ELR (cell line): Measurements from ENCODE around the gene GJD4.

ENCODE experiments used
- DNase-seq: peaks from one replicate; pipeline ENCODE4 v3.0.0-alpha.2; 2015; ENCODE audit warnings: low read depth

GJD4 gene, protein sequence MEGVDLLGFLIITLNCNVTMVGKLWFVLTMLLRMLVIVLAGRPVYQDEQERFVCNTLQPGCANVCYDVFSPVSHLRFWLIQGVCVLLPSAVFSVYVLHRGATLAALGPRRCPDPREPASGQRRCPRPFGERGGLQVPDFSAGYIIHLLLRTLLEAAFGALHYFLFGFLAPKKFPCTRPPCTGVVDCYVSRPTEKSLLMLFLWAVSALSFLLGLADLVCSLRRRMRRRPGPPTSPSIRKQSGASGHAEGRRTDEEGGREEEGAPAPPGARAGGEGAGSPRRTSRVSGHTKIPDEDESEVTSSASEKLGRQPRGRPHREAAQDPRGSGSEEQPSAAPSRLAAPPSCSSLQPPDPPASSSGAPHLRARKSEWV

GRCh38 chr10:35605191-35605590 is at the start of gene GJD4:
Gene GJD4, plus strand, starts transcription at chr10:35605341. Its CDS starts 227 bp downstream, at chr10:35605568.
- no peak for DNase-seq

GRCh38 chr10:35555962-35556930 is 48.9 kb upstream of the GJD4 start:
- no peak for DNase-seq

GRCh38 chr10:35558276-35558675 is 46.9 kb upstream of the GJD4 start:
- no peak for DNase-seq

DNA sequence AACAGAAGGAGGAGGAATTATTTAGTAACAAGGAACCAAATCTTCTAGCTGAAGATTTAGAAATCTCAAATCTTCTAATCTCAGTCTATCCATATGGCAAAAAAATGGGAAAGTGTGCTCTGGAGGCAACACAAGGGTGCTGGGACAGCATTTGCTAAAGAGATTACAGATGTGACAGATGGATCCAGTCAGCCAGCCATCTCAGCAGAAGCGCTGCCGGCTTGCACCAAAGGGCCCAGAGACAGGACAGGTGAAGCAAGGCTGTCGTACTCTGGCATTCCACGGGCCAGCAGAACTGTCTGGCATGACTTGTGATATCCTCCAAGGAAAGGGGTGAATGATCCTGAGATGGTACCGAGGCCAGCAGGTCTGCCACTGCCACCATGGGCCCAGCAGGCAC is 45.7 kb upstream of the GJD4 start:
- no peak for DNase-seq

DNA sequence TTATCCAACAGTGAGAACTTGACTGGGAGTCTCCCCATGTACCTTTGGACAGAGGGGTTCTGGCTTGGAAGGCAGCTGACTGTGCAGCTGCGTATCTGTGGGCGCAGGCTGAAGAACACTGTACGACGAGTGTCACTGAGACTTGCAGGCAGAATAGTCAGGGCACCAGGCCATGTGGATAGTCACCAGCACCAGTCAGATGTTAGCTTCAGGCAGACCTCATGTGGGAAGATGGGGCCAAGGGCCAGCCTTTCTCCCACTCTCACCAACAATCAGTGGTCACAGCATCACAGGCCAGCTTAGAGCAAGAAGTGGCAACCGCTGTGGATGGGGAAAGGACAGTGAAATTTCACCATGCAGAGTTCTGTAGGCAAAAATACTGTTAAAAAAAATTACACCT is 43.4 kb upstream of the GJD4 start:
- no peak for DNase-seq

GRCh38 chr10:35562427-35562826 is 42.7 kb upstream of the GJD4 start:
- no peak for DNase-seq

DNA sequence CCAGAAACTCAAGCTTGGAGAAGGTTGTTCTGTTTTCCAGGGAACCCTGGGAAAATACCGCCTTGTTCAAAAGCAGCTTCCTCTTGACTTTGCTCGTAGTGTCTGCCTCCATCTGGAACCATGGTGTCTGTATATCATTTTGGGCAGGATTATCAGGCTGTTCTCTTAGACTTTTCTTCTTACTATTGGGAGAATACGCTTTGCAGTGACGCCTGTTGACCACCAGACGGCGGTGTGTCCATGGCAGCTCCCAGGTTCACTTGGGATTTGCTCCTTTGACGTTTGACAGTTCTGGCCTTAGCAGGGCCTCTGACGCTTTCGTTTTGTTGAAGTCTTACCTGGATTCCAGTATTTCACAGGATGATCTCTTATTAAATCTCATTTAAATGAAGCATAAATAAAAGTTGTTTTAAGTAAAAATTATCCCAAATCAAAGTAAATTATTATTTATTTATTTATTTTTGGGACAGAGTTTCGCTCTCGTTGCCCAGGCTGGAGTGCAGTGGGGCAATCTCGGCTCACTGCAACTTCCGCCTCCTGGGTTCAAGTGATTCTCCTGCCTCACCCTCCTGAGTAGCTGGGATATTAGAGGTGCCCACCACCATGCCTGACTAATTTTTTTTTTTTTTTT is 41.8 kb upstream of the GJD4 start:
- DNase-seq: peak; percentile 81

DNA sequence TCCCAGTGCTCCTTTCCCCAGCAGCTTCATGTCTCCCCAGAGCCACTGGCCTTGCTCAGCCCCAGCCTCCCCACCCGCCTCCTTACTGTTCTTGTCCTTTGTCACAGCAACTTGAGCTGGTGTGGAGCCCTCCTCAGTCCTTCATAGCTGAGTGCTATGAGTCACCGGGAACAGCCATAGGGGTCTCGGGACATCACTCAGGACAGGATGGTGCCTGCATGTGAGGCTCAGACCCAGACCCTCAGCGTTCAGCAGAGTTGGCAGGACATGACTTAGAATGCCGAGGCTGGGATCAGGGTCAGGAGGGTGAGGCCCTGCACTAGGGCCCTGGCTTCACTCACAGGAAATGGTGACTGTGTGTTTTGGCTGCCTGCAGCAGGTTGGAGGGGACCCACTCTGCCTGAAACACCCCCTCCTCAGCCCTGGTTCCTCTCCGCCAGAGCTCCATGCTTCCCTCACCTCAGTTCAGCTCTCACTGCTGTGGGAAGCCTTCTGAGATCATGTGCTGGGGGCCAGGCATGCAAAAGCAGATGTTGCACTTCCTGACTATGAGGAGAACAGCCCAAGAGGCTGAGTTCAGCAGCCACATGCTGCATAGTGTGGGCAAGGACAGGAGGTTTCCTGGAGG is 40.7 kb upstream of the GJD4 start:
- peak; percentile 38 for DNase-seq

DNA sequence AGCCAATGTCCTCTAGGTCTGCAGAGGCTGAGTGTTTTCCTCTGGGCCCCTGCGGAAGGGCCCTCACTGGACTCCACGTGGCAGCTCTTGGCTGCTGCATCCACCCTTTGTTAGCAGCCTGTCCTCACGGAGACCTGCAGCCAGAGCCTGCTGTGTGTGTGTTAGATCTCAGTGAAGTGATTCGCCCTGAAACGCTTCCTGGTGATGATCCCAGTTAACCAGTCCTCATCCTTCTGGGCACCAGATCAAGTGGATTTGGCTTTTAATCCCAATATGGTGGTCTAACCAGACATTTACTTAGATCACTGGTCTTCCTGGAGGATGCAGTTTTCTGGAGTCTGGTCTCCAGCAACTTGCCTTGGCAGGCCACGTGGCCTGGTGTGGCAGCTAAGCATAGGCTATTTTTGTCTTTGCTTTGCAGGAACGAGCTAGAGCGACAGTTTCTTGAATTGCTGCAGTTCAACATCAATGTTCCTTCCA is 39.5 kb upstream of the GJD4 start:
- no peak for DNase-seq

DNA sequence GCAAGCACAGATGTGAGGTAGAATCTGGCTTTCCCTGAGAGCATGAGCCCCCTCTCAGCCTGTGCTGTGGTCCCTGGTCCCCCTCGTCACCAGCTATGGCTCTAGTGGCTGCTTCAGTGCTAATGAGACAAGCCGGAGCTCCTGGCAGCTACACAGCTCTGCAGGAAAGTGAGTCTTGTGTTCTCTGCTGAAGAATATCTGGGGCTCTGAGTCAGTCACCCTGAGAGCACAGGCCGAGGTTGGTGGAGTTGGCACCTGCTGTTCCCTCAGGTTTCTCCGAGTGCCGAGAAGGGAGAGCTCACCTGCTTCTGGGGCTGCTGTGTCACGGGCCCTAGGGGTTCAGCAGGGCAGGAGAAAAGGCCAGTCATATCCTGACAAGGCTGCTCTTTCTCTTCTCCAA is 37.2 kb upstream of the GJD4 start:
- DNase-seq: no peak

GRCh38 chr10:35568483-35569015 is 36.6 kb upstream of the GJD4 start:
- DNase-seq: no peak

DNA sequence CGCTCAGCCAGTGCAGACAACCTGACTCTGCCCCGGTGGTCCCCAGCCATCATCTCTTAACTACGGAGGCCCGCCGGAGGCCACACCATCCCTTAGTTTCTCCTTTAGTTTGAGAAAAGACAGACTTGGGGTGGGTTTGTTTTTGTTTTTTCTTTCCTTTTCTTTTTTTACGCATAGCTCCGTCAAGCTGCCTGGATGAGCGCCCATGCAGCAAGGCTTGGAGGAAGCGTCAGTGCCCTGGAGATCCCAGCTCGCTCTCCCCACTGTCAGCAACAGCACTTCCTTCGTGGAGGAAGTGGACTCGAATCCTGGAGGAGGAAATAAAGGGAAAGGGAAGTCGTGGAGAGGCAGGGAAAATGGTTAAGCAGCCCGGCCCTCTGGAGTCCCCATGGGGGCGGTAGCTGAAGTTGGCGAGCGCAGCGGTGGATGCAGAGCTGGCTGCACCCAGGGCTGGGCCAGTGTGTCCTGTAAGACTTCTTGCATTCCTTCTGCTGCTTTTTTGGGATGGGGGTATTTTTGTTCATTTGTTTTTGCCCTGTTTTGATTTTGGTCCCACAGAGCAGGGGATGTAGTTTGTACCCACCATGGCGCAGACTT is 35.9 kb upstream of the GJD4 start:
- DNase-seq: no peak

- no peak for DNase-seq
Measured at GRCh38 chr10:35569836-35570235, 35.3 kb upstream of the GJD4 start.

- DNase-seq: peak; percentile 45
Measured at GRCh38 chr10:35570397-35570796, 34.7 kb upstream of the GJD4 start.

DNA sequence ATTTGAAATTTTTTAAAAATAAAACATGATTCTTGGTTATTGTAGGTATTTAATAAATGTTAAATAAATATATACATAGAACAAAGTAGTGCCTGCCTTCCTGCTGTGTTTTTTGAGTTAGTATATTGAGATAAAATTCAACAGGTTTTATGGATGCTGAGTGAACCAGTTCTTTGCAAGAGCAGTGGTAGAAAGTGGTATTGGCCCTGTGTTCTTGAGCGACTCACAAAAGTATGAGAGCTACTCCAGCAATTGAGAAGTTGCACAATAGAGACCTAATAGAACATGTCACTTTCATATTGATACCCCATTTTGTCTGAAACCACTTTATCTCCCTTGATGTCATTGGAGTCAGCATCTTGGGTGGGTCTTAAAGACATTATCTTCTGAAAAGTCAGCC is 32.6 kb upstream of the GJD4 start:
- DNase-seq: peak; percentile 38

DNA sequence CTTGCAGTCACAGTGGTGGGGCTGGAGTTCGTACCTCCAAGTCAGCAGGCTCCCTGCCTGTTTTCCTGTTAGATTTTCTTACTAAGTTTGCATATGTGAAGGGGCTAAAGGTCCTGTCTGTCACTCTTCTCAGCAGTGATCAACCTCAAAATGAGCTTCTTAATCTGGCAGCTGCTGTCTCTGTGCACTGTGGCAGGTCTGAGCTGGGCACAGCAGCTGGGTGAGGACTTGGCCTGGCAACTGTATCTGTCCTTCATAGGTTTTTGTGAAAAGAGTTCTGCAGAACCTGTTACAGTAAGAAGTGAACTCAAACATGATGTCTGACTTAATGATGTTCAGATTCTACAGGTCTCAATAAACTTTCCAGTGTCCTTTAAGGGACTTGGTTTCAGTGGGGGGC is 31.3 kb upstream of the GJD4 start:
- DNase-seq: no peak

DNA sequence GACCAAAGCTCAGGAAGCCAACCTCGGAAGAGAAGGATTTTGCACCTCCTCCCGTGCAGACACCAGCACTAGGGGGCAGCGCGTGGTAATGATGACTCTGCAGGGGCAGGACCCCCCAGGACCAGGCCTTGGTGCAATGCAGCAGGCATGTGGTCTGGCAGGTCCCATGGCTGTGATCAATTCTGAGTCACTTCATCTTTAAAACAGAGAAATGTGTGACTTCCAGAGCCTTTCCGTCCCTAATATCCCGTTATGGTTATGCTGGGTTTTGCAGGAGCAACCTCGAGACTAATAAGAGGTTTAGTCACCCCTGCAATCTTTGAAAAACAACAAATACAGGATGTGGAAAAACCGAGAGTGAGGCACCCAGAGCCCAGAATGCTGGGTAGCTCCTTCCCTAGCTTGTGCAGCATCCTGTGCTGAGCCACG is 30.2 kb upstream of the GJD4 start:
- peak; percentile 99 for DNase-seq

GRCh38 chr10:35575640-35576039 is 29.5 kb upstream of the GJD4 start:
- no peak for DNase-seq

GRCh38 chr10:35576730-35577129 is 28.4 kb upstream of the GJD4 start:
- DNase-seq: no peak

DNA sequence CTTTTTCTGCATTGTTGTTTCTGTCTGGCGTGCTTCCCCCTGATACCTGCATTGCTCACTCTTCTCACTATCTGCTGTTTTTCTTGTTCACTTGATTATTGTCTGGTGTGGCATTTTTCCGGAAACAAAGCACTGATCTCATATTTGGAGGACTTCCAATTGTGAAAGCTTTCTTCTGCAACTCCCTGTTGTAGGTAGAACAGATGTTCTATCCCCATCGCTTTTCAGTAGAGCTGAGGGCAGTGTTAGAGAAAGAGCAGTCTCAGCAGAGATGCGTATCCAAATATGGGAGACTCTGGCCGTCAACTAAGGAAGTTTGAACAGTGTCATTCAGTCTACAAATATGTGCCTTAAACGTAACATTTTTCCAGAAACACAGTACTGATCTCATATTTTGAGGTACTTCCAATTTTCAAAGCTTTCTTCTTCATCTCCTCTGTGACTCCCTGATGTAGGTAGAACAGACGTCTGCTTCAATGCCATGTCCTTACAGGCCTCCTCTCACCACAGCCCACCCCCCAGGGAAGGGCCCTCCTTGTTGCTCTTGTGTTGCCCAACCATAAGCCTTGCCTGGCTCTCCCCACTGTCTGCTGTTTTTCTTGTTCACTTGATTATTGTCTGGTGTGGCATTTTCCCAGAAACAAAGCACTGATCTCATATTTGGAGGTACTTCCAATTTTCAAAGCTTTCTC is 27.1 kb upstream of the GJD4 start:
- no peak for DNase-seq

- DNase-seq: no peak
Measured at GRCh38 chr10:35578618-35578956, 26.6 kb upstream of the GJD4 start.
